Lower lobe of right lung (tissue), 2 donors: ENCODE results near the gene RIPK3. TPM values are rescaled to one million over a fixed set of nuclear protein-coding genes. Genes with fewer than 3 reads are reported as not detected.

Experiments
- ATAC-seq, 2 donors: fragments of 200-7000 bp; cut with Tn5 transposase; one replicate each; pipeline ENCODE4 v1.9.1; 2020 to 2022; ENCODE audit warnings: mild to moderate bottlenecking in 2 of 2, moderate library complexity in 2 of 2
- DNase-seq: peaks from one replicate; pipeline ENCODE4 v3.0.0-alpha.2; 2020
- H3K27ac ChIP-seq: fragments of 200-600 bp; one replicate; pipeline ENCODE4 v1.8.0; 2022
- H3K27me3 ChIP-seq: fragments of 200-600 bp; one replicate; pipeline ENCODE4 v1.8.0; 2022; ENCODE audit warnings: low read depth
- H3K36me3 ChIP-seq: fragments of 200-600 bp; one replicate; pipeline ENCODE4 v1.8.0; 2022; ENCODE audit warnings: mild to moderate bottlenecking
- H3K4me1 ChIP-seq: fragments of 200-600 bp; one replicate; pipeline ENCODE4 v1.8.0; 2022
- H3K4me3 ChIP-seq: fragments of 200-600 bp; one replicate; pipeline ENCODE4 v1.8.0; 2022; ENCODE audit warnings: mild to moderate bottlenecking
- H3K9me3 ChIP-seq: fragments of 200-600 bp; one replicate; pipeline ENCODE4 v1.8.0; 2022
- CTCF ChIP-seq: fragments of 200-600 bp; IDR thresholded peaks from one replicate; pipeline ENCODE4 v1.8.0; 2022; ENCODE audit warnings: antibody characterized with exemption, mild to moderate bottlenecking
- intact Hi-C: fragments of 100-400 bp; cut with DNase I; formaldehyde crosslinking; loops from one replicate; pipeline ENCODE4 v1.11.0; 2022
- total RNA-seq: library from RNA; stranded (reverse); fragmentation: NEBNext Ultra II Directional; extraction: Animal tissue kit (Norgen Biotek cat#: 25700); gene quantifications from one replicate; pipeline ENCODE4 v1.2.1, GENCODE V29; 2021
- donor health status: DM: no; HTN: yes; CAD: no; lungs with severe emphysema.

The RIPK3 gene
- total RNA-seq, 1 donor from 2014 or later = 27.9 TPM

DNA sequence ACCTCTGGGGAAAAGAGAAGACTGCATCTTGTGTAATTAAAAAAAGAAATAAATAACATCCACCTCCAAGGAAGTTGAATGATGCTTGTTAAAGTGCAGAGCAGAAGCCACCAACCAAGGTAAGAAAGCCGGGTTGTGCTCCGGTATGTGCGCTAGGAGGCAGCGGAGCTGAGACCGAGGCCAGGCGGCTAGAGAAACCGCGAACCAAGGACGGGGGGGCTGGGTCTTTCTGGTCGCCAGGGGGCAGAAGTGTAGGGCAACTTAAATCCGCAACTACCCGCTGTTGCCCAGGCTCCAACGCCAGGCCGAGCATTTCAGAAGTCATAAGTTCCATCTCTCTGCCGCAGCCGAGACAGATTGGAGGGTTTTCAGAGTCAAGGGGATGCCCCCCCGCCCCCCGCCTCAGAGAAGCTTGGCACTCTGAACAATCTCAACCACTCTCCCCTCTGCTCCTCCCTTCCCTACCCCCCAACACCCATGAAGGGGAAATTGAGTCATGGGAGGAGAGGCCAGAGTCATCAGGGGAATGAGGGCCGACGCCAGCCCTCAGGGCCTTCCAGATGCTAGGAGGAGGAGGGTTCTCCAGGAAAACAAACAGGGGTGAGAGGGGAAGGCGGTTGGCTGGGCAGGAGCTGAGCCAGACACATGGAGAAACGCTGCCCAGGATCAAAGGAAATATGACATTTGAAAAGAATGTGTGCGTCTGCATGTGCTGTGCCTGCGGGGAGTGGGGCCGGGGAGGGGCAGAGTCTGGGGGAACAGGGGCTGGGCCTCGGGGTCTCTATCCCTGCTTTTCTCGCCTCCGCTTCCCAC lies 26.0 kb upstream of the RIPK3 start:
- Histone ChIP-seq H3K36me3 (no peaks in the 10 kb centered on the region), H3K9me3 (no peaks in the 10 kb centered on the region), H3K4me1 (peaks cover 31% of the 10 kb centered on the region), H3K4me3 (peak overlapping the region; percentile 54), H3K27me3 (peaks cover 17% of the 10 kb centered on the region), H3K27ac (peak overlapping the region; percentile 85)
- peak; percentile 87 for TF ChIP-seq CTCF
- DNase-seq = peak; percentile 90
- peak; percentile 69 to 76 for ATAC-seq
- intact Hi-C loops = loop anchor here (10.0 kb wide), 1 partner anchor 49 kb away; no protein-coding TSS in a partner anchor

DNA sequence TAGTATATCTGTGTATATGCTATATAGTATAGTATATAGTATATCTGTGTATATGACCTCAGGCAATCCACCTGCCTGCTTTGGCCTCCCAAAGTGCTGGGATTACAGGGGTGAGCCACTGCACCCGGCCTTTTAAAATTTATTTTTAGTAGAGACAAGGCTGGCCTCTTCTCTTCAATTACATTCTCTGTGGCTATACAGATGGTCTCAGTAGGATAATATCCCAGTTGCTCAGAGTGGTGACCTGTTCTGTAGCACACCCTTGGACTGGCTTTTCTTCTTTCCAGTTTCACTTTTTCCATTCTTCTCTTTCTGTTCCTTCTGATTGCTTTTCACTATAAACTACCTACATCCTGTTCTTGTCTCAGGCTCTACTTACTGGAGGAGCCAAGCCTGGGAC lies 25.1 kb upstream of the RIPK3 start:
- H3K9me3 ChIP-seq = no peaks in the 10 kb centered on the region
- peak overlapping the region; percentile 85 for H3K27ac ChIP-seq
- H3K4me1 ChIP-seq = peaks cover 31% of the 10 kb centered on the region
- intact Hi-C loops = loop anchor here (10.0 kb wide), 1 partner anchor 50 kb away; no protein-coding TSS in a partner anchor
- DNase-seq (no peak), ATAC-seq (no peak)
- no peak overlapping the region for H3K4me3 ChIP-seq
- H3K36me3 ChIP-seq = no peaks in the 10 kb centered on the region
- no peak for TF ChIP-seq CTCF
- peaks cover 17% of the 10 kb centered on the region for H3K27me3 ChIP-seq

- Histone ChIP-seq H3K4me1 (peaks cover 25% of the 10 kb centered on the region), H3K4me3 (no peak overlapping the region), H3K9me3 (no peaks in the 10 kb centered on the region), H3K27ac (no peak overlapping the region), H3K36me3 (no peaks in the 10 kb centered on the region), H3K27me3 (peaks cover 17% of the 10 kb centered on the region)
- intact Hi-C loops = loop anchor here (10.0 kb wide), 1 partner anchor 51 kb away; no protein-coding TSS in a partner anchor
- TF ChIP-seq CTCF = no peak
- DNase-seq = no peak
- no peak for ATAC-seq
Measured at GRCh38 chr14:24363401-24363800, 23.6 kb upstream of the RIPK3 start.

- H3K36me3 ChIP-seq = no peaks in the 10 kb centered on the region
- peaks cover 10% of the 10 kb centered on the region for H3K27me3 ChIP-seq
- H3K9me3 ChIP-seq = no peaks in the 10 kb centered on the region
- no peak for DNase-seq
- TF ChIP-seq CTCF = no peak
- no peak overlapping the region for H3K27ac ChIP-seq
- ATAC-seq = no peak
- H3K4me3 ChIP-seq = no peak overlapping the region
- H3K4me1 ChIP-seq = peaks cover 22% of the 10 kb centered on the region
- intact Hi-C loops = loop anchor here (10.0 kb wide), 1 partner anchor 52 kb away; no protein-coding TSS in a partner anchor
Measured at GRCh38 chr14:24362241-24362960, 22.6 kb upstream of the RIPK3 start.

- Histone ChIP-seq H3K4me1 (peaks cover 15% of the 10 kb centered on the region), H3K27ac (no peak overlapping the region), H3K4me3 (no peak overlapping the region), H3K27me3 (peaks cover 3% of the 10 kb centered on the region), H3K36me3 (no peaks in the 10 kb centered on the region), H3K9me3 (no peaks in the 10 kb centered on the region)
- intact Hi-C loops = loop anchor here (10.0 kb wide), 1 partner anchor 53 kb away; no protein-coding TSS in a partner anchor
- DNase-seq (no peak), ATAC-seq (no peak)
- TF ChIP-seq CTCF = no peak
Measured at GRCh38 chr14:24361326-24361725, 21.5 kb upstream of the RIPK3 start.
